WTC11 (cell line): ENCODE measurements around the gene PLEKHB1. TPM values are rescaled to one million over a fixed set of nuclear protein-coding genes. Genes with fewer than 3 reads are reported as not detected.

ENCODE experiments used
- ELF4 ChIP-seq: sonication (generic); formaldehyde crosslinking; IDR thresholded peaks from 2 replicates; pipeline ENCODE4 v1.8.1; 2022; ENCODE audit warnings: low read depth, mild to moderate bottlenecking, moderate library complexity, missing genetic modification reagents
- ESRRA ChIP-seq: sonication (generic); formaldehyde crosslinking; IDR thresholded peaks from 2 replicates; pipeline ENCODE4 v1.8.1; 2022; ENCODE audit warnings: mild to moderate bottlenecking, missing genetic modification reagents, borderline replicate concordance
- GTF2I ChIP-seq: fragments of 250-450 bp; sonication (Bioruptor Pico); conservative IDR thresholded peaks from 2 replicates; pipeline ENCODE4 v1.4.0; 2021; ENCODE audit warnings: mild to moderate bottlenecking
- JUN ChIP-seq: sonication (generic); formaldehyde crosslinking; IDR thresholded peaks from 2 replicates; pipeline ENCODE4 v1.8.0; 2023; ENCODE audit warnings: mild to moderate bottlenecking, missing genetic modification reagents
- KAT7 ChIP-seq: sonication (generic); formaldehyde crosslinking; IDR thresholded peaks from 2 replicates; pipeline ENCODE4 v1.8.1; 2023; ENCODE audit warnings: missing genetic modification reagents, mild to moderate bottlenecking, borderline replicate concordance
- MYBL2 ChIP-seq: sonication (generic); formaldehyde crosslinking; IDR thresholded peaks from 2 replicates; pipeline ENCODE4 v1.8.1; 2023; ENCODE audit warnings: mild to moderate bottlenecking, moderate library complexity, missing genetic modification reagents
- NR1H2 ChIP-seq: sonication (generic); formaldehyde crosslinking; IDR thresholded peaks from 2 replicates; pipeline ENCODE4 v1.9.0; 2021; ENCODE audit warnings: mild to moderate bottlenecking, moderate library complexity, missing genetic modification reagents
- NR2C2 ChIP-seq: sonication (generic); formaldehyde crosslinking; IDR thresholded peaks from 2 replicates; pipeline ENCODE4 v1.8.0; 2022; ENCODE audit warnings: mild to moderate bottlenecking, missing genetic modification reagents
- ZNF121 ChIP-seq: sonication (generic); formaldehyde crosslinking; IDR thresholded peaks from 2 replicates; pipeline ENCODE4 v1.8.0; 2023; ENCODE audit warnings: missing genetic modification reagents
- ZNF416 ChIP-seq: fragments of 250-450 bp; sonication (Bioruptor Pico); IDR thresholded peaks from 2 replicates; pipeline ENCODE4 v1.9.0; 2021; ENCODE audit warnings: mild to moderate bottlenecking, inconsistent platforms
- total RNA-seq: library from RNA; stranded (reverse); gene quantifications from 3 replicates; pipeline ENCODE4 v1.2.3, GENCODE V29; 2021
- TF ChIP-seq, protein P1 (sequence below): sonication (generic); formaldehyde crosslinking; IDR thresholded peaks from 2 replicates; pipeline ENCODE4 v1.8.1; 2023; ENCODE audit warnings: mild to moderate bottlenecking, missing genetic modification reagents
- TF ChIP-seq, protein P2 (sequence below): sonication (generic); formaldehyde crosslinking; IDR thresholded peaks from 2 replicates; pipeline ENCODE4 v1.8.0; 2022; ENCODE audit warnings: missing genetic modification reagents
- TF ChIP-seq, protein P3 (sequence below): fragments of 250-450 bp; sonication (Bioruptor Pico); IDR thresholded peaks from 2 replicates; pipeline ENCODE4 v1.9.0; 2021; ENCODE audit warnings: mild to moderate bottlenecking, borderline replicate concordance
- TF ChIP-seq, protein P4 (sequence below): sonication (generic); formaldehyde crosslinking; IDR thresholded peaks from 2 replicates; pipeline ENCODE4 v1.8.1; 2022; ENCODE audit warnings: mild to moderate bottlenecking, moderate library complexity, missing genetic modification reagents
- TF ChIP-seq, protein P5 (sequence below): fragments of 200-600 bp; IDR thresholded peaks from 2 replicates; pipeline ENCODE4 v1.8.0; 2022; ENCODE audit warnings: antibody characterized with exemption
- TF ChIP-seq, protein P6 (sequence below): sonication (generic); formaldehyde crosslinking; IDR thresholded peaks from 2 replicates; pipeline ENCODE4 v1.8.0; 2022; ENCODE audit warnings: mild to moderate bottlenecking, missing genetic modification reagents
- TF ChIP-seq, protein P7 (sequence below): sonication (generic); formaldehyde crosslinking; conservative IDR thresholded peaks from 2 replicates; pipeline ENCODE4 v1.8.1; 2022; ENCODE audit warnings: mild to moderate bottlenecking, missing genetic modification reagents
- TF ChIP-seq, protein P8 (sequence below): sonication (generic); formaldehyde crosslinking; IDR thresholded peaks from 2 replicates; pipeline ENCODE4 v1.8.1; 2023; ENCODE audit warnings: mild to moderate bottlenecking, missing genetic modification reagents, moderate library complexity
- TF ChIP-seq, protein P9 (sequence below): fragments of 250-450 bp; sonication (Bioruptor Pico); IDR thresholded peaks from 2 replicates; pipeline ENCODE4 v2.1.2; 2022; ENCODE audit warnings: mild to moderate bottlenecking, moderate library complexity

The PLEKHB1 gene
- total RNA-seq, 1 experiment from 2014 or later, result 12.0 TPM

DNA sequence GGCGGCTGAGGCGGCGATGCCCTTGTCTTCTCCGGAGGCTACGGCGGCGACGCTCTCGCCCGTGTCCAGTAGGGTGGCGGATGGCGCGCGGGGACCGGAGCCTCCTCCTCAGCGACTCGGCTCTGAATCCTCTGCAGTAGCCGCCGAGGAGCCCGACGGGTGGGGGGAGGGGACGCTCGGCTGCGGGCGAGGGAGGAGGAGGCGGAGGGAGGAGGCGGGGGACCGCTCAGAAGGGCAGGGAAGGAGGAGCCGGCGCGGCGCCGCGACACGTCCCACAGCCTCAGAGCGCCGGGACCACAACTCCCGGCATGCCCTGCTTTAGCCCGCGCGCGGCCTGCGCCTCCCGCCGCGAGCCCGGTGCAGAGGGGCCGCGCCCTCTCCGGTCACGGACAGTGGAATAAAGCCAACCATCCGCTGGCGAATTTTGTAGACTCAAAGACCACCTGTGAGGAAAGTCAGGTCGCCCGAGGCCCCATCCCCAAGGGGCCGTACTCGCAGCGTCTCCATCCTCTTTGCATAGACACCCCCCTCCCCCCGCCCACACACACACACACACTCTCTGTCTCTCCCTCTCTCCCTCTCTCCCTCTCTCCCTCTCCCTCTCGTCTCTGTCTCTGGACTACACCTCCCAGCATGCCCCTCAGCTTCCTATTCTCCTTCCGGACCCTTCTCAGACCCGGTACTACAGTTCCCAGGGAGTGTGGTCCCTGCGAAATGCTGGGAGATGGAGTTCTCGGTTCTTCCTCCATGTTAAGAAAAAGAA is 48.2 kb upstream of the PLEKHB1 start, which contains the start of gene FAM168A (continued):
- TF ChIP-seq, protein P1, sequence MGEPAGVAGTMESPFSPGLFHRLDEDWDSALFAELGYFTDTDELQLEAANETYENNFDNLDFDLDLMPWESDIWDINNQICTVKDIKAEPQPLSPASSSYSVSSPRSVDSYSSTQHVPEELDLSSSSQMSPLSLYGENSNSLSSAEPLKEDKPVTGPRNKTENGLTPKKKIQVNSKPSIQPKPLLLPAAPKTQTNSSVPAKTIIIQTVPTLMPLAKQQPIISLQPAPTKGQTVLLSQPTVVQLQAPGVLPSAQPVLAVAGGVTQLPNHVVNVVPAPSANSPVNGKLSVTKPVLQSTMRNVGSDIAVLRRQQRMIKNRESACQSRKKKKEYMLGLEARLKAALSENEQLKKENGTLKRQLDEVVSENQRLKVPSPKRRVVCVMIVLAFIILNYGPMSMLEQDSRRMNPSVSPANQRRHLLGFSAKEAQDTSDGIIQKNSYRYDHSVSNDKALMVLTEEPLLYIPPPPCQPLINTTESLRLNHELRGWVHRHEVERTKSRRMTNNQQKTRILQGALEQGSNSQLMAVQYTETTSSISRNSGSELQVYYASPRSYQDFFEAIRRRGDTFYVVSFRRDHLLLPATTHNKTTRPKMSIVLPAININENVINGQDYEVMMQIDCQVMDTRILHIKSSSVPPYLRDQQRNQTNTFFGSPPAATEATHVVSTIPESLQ (CRISPR knock-in tag), result no peak
- TF ChIP-seq GTF2I, result no peak
- peak; percentile 83; the same call in 1 of the 2 replicates for TF ChIP-seq KAT7
- 0 out of 2 replicates have a peak, but pooled peaks have one; percentile 36 for TF ChIP-seq ZNF416
- TF ChIP-seq ELF4, result no peak
- TF ChIP-seq, protein P2, sequence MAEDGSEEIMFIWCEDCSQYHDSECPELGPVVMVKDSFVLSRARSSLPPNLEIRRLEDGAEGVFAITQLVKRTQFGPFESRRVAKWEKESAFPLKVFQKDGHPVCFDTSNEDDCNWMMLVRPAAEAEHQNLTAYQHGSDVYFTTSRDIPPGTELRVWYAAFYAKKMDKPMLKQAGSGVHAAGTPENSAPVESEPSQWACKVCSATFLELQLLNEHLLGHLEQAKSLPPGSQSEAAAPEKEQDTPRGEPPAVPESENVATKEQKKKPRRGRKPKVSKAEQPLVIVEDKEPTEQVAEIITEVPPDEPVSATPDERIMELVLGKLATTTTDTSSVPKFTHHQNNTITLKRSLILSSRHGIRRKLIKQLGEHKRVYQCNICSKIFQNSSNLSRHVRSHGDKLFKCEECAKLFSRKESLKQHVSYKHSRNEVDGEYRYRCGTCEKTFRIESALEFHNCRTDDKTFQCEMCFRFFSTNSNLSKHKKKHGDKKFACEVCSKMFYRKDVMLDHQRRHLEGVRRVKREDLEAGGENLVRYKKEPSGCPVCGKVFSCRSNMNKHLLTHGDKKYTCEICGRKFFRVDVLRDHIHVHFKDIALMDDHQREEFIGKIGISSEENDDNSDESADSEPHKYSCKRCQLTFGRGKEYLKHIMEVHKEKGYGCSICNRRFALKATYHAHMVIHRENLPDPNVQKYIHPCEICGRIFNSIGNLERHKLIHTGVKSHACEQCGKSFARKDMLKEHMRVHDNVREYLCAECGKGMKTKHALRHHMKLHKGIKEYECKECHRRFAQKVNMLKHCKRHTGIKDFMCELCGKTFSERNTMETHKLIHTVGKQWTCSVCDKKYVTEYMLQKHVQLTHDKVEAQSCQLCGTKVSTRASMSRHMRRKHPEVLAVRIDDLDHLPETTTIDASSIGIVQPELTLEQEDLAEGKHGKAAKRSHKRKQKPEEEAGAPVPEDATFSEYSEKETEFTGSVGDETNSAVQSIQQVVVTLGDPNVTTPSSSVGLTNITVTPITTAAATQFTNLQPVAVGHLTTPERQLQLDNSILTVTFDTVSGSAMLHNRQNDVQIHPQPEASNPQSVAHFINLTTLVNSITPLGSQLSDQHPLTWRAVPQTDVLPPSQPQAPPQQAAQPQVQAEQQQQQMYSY, result no peak
- TF ChIP-seq, protein P3, sequence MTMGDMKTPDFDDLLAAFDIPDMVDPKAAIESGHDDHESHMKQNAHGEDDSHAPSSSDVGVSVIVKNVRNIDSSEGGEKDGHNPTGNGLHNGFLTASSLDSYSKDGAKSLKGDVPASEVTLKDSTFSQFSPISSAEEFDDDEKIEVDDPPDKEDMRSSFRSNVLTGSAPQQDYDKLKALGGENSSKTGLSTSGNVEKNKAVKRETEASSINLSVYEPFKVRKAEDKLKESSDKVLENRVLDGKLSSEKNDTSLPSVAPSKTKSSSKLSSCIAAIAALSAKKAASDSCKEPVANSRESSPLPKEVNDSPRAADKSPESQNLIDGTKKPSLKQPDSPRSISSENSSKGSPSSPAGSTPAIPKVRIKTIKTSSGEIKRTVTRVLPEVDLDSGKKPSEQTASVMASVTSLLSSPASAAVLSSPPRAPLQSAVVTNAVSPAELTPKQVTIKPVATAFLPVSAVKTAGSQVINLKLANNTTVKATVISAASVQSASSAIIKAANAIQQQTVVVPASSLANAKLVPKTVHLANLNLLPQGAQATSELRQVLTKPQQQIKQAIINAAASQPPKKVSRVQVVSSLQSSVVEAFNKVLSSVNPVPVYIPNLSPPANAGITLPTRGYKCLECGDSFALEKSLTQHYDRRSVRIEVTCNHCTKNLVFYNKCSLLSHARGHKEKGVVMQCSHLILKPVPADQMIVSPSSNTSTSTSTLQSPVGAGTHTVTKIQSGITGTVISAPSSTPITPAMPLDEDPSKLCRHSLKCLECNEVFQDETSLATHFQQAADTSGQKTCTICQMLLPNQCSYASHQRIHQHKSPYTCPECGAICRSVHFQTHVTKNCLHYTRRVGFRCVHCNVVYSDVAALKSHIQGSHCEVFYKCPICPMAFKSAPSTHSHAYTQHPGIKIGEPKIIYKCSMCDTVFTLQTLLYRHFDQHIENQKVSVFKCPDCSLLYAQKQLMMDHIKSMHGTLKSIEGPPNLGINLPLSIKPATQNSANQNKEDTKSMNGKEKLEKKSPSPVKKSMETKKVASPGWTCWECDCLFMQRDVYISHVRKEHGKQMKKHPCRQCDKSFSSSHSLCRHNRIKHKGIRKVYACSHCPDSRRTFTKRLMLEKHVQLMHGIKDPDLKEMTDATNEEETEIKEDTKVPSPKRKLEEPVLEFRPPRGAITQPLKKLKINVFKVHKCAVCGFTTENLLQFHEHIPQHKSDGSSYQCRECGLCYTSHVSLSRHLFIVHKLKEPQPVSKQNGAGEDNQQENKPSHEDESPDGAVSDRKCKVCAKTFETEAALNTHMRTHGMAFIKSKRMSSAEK (CRISPR knock-in tag), result no peak
- TF ChIP-seq NR2C2 (CRISPR knock-in tag), result no peak
- TF ChIP-seq MYBL2 (CRISPR knock-in tag), result no peak
- TF ChIP-seq JUN (CRISPR knock-in tag), result no peak
- no peak for TF ChIP-seq NR1H2 (CRISPR knock-in tag)
- no peak for TF ChIP-seq ZNF121 (CRISPR knock-in tag)
- TF ChIP-seq, protein P4, sequence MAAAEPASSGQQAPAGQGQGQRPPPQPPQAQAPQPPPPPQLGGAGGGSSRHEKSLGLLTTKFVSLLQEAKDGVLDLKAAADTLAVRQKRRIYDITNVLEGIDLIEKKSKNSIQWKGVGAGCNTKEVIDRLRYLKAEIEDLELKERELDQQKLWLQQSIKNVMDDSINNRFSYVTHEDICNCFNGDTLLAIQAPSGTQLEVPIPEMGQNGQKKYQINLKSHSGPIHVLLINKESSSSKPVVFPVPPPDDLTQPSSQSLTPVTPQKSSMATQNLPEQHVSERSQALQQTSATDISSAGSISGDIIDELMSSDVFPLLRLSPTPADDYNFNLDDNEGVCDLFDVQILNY (CRISPR knock-in tag), result peak; percentile 83; the same call in 1 of the 2 replicates
- TF ChIP-seq ESRRA (CRISPR knock-in tag), result no peak
- TF ChIP-seq, protein P5, sequence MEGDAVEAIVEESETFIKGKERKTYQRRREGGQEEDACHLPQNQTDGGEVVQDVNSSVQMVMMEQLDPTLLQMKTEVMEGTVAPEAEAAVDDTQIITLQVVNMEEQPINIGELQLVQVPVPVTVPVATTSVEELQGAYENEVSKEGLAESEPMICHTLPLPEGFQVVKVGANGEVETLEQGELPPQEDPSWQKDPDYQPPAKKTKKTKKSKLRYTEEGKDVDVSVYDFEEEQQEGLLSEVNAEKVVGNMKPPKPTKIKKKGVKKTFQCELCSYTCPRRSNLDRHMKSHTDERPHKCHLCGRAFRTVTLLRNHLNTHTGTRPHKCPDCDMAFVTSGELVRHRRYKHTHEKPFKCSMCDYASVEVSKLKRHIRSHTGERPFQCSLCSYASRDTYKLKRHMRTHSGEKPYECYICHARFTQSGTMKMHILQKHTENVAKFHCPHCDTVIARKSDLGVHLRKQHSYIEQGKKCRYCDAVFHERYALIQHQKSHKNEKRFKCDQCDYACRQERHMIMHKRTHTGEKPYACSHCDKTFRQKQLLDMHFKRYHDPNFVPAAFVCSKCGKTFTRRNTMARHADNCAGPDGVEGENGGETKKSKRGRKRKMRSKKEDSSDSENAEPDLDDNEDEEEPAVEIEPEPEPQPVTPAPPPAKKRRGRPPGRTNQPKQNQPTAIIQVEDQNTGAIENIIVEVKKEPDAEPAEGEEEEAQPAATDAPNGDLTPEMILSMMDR, result no peak
- TF ChIP-seq, protein P6, sequence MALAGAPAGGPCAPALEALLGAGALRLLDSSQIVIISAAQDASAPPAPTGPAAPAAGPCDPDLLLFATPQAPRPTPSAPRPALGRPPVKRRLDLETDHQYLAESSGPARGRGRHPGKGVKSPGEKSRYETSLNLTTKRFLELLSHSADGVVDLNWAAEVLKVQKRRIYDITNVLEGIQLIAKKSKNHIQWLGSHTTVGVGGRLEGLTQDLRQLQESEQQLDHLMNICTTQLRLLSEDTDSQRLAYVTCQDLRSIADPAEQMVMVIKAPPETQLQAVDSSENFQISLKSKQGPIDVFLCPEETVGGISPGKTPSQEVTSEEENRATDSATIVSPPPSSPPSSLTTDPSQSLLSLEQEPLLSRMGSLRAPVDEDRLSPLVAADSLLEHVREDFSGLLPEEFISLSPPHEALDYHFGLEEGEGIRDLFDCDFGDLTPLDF, result no peak
- TF ChIP-seq, protein P7, sequence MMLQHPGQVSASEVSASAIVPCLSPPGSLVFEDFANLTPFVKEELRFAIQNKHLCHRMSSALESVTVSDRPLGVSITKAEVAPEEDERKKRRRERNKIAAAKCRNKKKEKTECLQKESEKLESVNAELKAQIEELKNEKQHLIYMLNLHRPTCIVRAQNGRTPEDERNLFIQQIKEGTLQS, result no peak
- TF ChIP-seq, protein P8, sequence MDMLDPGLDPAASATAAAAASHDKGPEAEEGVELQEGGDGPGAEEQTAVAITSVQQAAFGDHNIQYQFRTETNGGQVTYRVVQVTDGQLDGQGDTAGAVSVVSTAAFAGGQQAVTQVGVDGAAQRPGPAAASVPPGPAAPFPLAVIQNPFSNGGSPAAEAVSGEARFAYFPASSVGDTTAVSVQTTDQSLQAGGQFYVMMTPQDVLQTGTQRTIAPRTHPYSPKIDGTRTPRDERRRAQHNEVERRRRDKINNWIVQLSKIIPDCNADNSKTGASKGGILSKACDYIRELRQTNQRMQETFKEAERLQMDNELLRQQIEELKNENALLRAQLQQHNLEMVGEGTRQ (CRISPR knock-in tag), result no peak
- TF ChIP-seq, protein P9, sequence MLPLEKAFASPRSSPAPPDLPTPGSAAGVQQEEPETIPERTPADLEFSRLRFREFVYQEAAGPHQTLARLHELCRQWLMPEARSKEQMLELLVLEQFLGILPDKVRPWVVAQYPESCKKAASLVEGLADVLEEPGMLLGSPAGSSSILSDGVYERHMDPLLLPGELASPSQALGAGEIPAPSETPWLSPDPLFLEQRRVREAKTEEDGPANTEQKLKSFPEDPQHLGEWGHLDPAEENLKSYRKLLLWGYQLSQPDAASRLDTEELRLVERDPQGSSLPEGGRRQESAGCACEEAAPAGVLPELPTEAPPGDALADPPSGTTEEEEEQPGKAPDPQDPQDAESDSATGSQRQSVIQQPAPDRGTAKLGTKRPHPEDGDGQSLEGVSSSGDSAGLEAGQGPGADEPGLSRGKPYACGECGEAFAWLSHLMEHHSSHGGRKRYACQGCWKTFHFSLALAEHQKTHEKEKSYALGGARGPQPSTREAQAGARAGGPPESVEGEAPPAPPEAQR, result no peak
